ENCODE measurements around the gene EFL1.

The EFL1 gene

GRCh38 chr15:82118040-82118439 lies 144.5 kb downstream of the EFL1 start:
- Histone ChIP-seq H3K4me1 (ENCODE audit: control insufficient read depth, insufficient read depth, low read length) (no peaks in the 10 kb centered on the region), H3K9ac (ENCODE audit: low read length) (no peak overlapping the region), H3K36me3 (ENCODE audit: control insufficient read depth, insufficient read depth, low read length) (no peaks in the 10 kb centered on the region), H3K27me3 (ENCODE audit: control insufficient read depth, insufficient read depth, low read length) (no peaks in the 10 kb centered on the region), H3K27ac (ENCODE audit: low read depth, low read length) (no peak overlapping the region), H3K4me3 (ENCODE audit: low read length) (no peak overlapping the region)

GRCh38 chr15:82117296-82117695 lies 145.2 kb downstream of the EFL1 start:
- Histone ChIP-seq H3K4me3 (ENCODE audit: low read length) (no peak overlapping the region), H3K36me3 (ENCODE audit: control insufficient read depth, insufficient read depth, low read length) (no peaks in the 10 kb centered on the region), H3K27me3 (ENCODE audit: control insufficient read depth, insufficient read depth, low read length) (no peaks in the 10 kb centered on the region), H3K4me1 (ENCODE audit: control insufficient read depth, insufficient read depth, low read length) (no peaks in the 10 kb centered on the region), H3K9ac (ENCODE audit: low read length) (no peak overlapping the region), H3K27ac (ENCODE audit: low read depth, low read length) (no peak overlapping the region)

GRCh38 chr15:82114660-82115059 lies 147.9 kb downstream of the EFL1 start:
- no peak overlapping the region for H3K9ac ChIP-seq (ENCODE audit: low read length)
- H3K36me3 ChIP-seq (ENCODE audit: control insufficient read depth, insufficient read depth, low read length): no peaks in the 10 kb centered on the region
- no peaks in the 10 kb centered on the region for H3K27me3 ChIP-seq (ENCODE audit: control insufficient read depth, insufficient read depth, low read length)
- no peak overlapping the region for H3K4me3 ChIP-seq (ENCODE audit: low read length)
- no peaks in the 10 kb centered on the region for H3K4me1 ChIP-seq (ENCODE audit: control insufficient read depth, insufficient read depth, low read length)
- H3K27ac ChIP-seq (ENCODE audit: low read depth, low read length): no peak overlapping the region

GRCh38 chr15:82113106-82113715 lies 149.3 kb downstream of the EFL1 start:
- H3K27me3 ChIP-seq (ENCODE audit: control insufficient read depth, insufficient read depth, low read length): no peaks in the 10 kb centered on the region
- H3K4me1 ChIP-seq (ENCODE audit: control insufficient read depth, insufficient read depth, low read length): no peaks in the 10 kb centered on the region
- no peaks in the 10 kb centered on the region for H3K36me3 ChIP-seq (ENCODE audit: control insufficient read depth, insufficient read depth, low read length)
- no peak overlapping the region for H3K27ac ChIP-seq (ENCODE audit: low read depth, low read length)
- H3K9ac ChIP-seq (ENCODE audit: low read length): no peak overlapping the region
- no peak overlapping the region for H3K4me3 ChIP-seq (ENCODE audit: low read length)

- no peaks in the 10 kb centered on the region for H3K4me1 ChIP-seq (ENCODE audit: control insufficient read depth, insufficient read depth, low read length)
- H3K27me3 ChIP-seq (ENCODE audit: control insufficient read depth, insufficient read depth, low read length): no peaks in the 10 kb centered on the region
- no peak overlapping the region for H3K4me3 ChIP-seq (ENCODE audit: low read length)
- H3K9ac ChIP-seq (ENCODE audit: low read length): no peak overlapping the region
- H3K36me3 ChIP-seq (ENCODE audit: control insufficient read depth, insufficient read depth, low read length): no peaks in the 10 kb centered on the region
- no peak overlapping the region for H3K27ac ChIP-seq (ENCODE audit: low read depth, low read length)
Observed at GRCh38 chr15:82111918-82112317, 150.6 kb downstream of the EFL1 start.

- H3K9ac ChIP-seq (ENCODE audit: low read length): no peak overlapping the region
- no peak overlapping the region for H3K4me3 ChIP-seq (ENCODE audit: low read length)
- no peaks in the 10 kb centered on the region for H3K27me3 ChIP-seq (ENCODE audit: control insufficient read depth, insufficient read depth, low read length)
- no peaks in the 10 kb centered on the region for H3K36me3 ChIP-seq (ENCODE audit: control insufficient read depth, insufficient read depth, low read length)
- H3K4me1 ChIP-seq (ENCODE audit: control insufficient read depth, insufficient read depth, low read length): no peaks in the 10 kb centered on the region
- H3K27ac ChIP-seq (ENCODE audit: low read depth, low read length): no peak overlapping the region
Observed at GRCh38 chr15:82110144-82110543, 152.4 kb downstream of the EFL1 start.

GRCh38 chr15:82108489-82109078 lies 153.9 kb downstream of the EFL1 start:
- Histone ChIP-seq H3K9ac (ENCODE audit: low read length) (no peak overlapping the region), H3K4me1 (ENCODE audit: control insufficient read depth, insufficient read depth, low read length) (no peaks in the 10 kb centered on the region), H3K27me3 (ENCODE audit: control insufficient read depth, insufficient read depth, low read length) (no peaks in the 10 kb centered on the region), H3K27ac (ENCODE audit: low read depth, low read length) (no peak overlapping the region), H3K36me3 (ENCODE audit: control insufficient read depth, insufficient read depth, low read length) (no peaks in the 10 kb centered on the region), H3K4me3 (ENCODE audit: low read length) (no peak overlapping the region)

GRCh38 chr15:82106679-82107078 lies 155.9 kb downstream of the EFL1 start:
- Histone ChIP-seq H3K9ac (ENCODE audit: low read length) (no peak overlapping the region), H3K27me3 (ENCODE audit: control insufficient read depth, insufficient read depth, low read length) (no peaks in the 10 kb centered on the region), H3K36me3 (ENCODE audit: control insufficient read depth, insufficient read depth, low read length) (no peaks in the 10 kb centered on the region), H3K4me1 (ENCODE audit: control insufficient read depth, insufficient read depth, low read length) (no peaks in the 10 kb centered on the region), H3K27ac (ENCODE audit: low read depth, low read length) (no peak overlapping the region), H3K4me3 (ENCODE audit: low read length) (no peak overlapping the region)

GRCh38 chr15:82105451-82106215 lies 156.9 kb downstream of the EFL1 start:
- Histone ChIP-seq H3K27ac (ENCODE audit: low read depth, low read length) (no peak overlapping the region), H3K9ac (ENCODE audit: low read length) (no peak overlapping the region), H3K4me3 (ENCODE audit: low read length) (no peak overlapping the region), H3K4me1 (ENCODE audit: control insufficient read depth, insufficient read depth, low read length) (no peaks in the 10 kb centered on the region), H3K36me3 (ENCODE audit: control insufficient read depth, insufficient read depth, low read length) (no peaks in the 10 kb centered on the region), H3K27me3 (ENCODE audit: control insufficient read depth, insufficient read depth, low read length) (no peaks in the 10 kb centered on the region)

DNA sequence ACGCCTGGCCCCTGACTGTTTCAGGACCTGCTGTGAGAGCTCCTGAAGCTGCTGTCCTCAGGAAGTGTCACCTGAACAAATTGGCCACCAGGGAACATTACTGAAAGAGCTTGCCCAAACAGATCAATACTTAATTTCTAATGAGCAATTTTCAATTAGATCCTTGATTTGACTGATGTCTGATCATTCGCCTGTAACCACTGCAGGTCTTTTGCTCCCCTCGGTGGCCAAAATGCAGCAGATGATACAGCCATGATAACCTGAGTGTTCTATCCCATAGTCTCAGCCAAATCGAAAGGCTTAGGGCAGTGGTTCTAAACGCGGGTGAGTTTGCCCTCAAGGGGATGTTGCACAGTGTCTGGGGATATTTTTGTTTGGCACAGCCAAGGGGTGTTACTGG lies 159.1 kb downstream of the EFL1 start:
- Histone ChIP-seq H3K27me3 (ENCODE audit: control insufficient read depth, insufficient read depth, low read length) (no peaks in the 10 kb centered on the region), H3K36me3 (ENCODE audit: control insufficient read depth, insufficient read depth, low read length) (no peaks in the 10 kb centered on the region), H3K4me3 (ENCODE audit: low read length) (no peak overlapping the region)

DNA sequence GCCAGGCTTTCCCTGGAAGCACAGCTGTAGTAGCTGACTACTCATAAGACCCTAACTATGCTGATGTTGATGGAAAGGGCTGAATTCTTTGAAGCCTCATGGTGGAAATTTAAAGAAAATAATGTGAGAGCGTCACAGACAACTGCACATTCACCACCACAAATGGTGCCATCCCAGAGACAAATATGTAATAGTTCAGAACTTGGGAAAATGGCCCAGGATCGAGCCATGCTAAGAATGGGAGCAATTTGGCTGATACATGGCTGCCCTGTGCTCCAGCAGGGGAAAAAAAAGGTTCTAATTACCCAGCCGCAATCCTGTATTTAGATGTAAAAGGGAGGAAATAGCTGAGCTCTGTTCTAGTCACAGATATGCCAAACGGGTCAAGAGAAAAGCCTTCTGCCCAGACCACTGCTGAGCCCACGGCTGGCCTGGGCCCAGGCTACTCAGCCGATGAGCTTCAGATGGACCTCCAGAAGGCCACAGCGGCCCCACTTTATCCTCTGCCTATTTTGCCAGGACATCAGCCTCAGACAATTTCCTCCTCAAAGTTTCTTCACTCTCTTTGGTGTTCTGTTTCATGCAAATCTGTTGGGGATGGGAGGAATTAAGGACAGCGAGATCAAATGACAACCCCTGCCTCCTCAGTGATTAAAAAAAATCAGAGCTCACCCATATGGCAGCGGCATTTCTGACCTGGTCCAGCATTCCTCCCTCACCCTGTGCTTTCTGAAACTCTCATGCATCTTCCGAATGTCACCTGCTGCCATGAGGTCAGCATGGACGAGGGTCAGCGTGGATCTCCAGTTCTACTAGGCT lies 162.2 kb downstream of the EFL1 start:
- Histone ChIP-seq H3K4me3 (ENCODE audit: low read length) (no peak overlapping the region), H3K36me3 (ENCODE audit: control insufficient read depth, insufficient read depth, low read length) (no peaks in the 10 kb centered on the region)

More for the DNA sequence above, 159.1 kb downstream of the EFL1 start:
- no peak overlapping the region for H3K27ac ChIP-seq (ENCODE audit: low read depth, low read length)
- H3K4me1 ChIP-seq (ENCODE audit: control insufficient read depth, insufficient read depth, low read length): no peaks in the 10 kb centered on the region
- no peak overlapping the region for H3K9ac ChIP-seq (ENCODE audit: low read length)

DNA sequence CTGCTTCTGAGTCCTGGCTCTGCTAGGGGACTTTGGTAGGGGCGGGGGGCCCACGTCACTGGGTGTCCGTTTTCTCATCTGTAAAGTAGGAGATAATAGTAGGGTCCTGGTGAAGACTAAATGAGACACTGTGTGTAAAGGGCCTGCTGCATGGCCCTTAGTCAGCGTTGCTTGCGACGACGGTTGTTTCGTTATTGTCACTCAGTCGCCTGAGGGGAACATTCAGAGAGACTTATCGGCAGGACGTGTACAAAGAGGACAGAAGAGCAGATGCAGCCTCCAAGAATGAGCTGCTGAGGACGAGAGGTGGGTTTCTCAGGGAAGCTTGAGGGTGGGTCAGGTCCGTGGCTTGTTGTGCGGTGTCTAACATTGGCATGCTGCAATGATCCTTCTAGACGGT lies 163.9 kb downstream of the EFL1 start:
- Histone ChIP-seq H3K27ac (ENCODE audit: low read depth, low read length) (no peak overlapping the region), H3K9ac (ENCODE audit: low read length) (no peak overlapping the region), H3K27me3 (ENCODE audit: control insufficient read depth, insufficient read depth, low read length) (no peaks in the 10 kb centered on the region), H3K4me1 (ENCODE audit: control insufficient read depth, insufficient read depth, low read length) (no peaks in the 10 kb centered on the region), H3K36me3 (ENCODE audit: control insufficient read depth, insufficient read depth, low read length) (no peaks in the 10 kb centered on the region), H3K4me3 (ENCODE audit: low read length) (no peak overlapping the region)

More for the DNA sequence above, 162.2 kb downstream of the EFL1 start:
- no peaks in the 10 kb centered on the region for H3K27me3 ChIP-seq (ENCODE audit: control insufficient read depth, insufficient read depth, low read length)
- no peak overlapping the region for H3K27ac ChIP-seq (ENCODE audit: low read depth, low read length)
- no peak overlapping the region for H3K9ac ChIP-seq (ENCODE audit: low read length)
- H3K4me1 ChIP-seq (ENCODE audit: control insufficient read depth, insufficient read depth, low read length): no peaks in the 10 kb centered on the region

Measured in rectal smooth muscle tissue (tissue), 1 donor.